Epithelial cell of proximal tubule (primary cell): ENCODE results near the gene FAM81A. TPM values are rescaled to one million over a fixed set of nuclear protein-coding genes. Genes with fewer than 3 reads are reported as not detected.

Experiments used
- DNase-seq: peaks from one replicate; pipeline ENCODE4 v3.0.0-alpha.2; 2011; ENCODE audit warnings: low read depth
- H3K4me3 ChIP-seq: 2 replicates; pipeline ENCODE4 v1.5.1; 2011; ENCODE audit warnings: low read depth, mild to moderate bottlenecking, low read length
- CTCF ChIP-seq: conservative IDR thresholded peaks from 2 replicates; pipeline ENCODE4 v1.5.1; 2012; ENCODE audit warnings: low read depth, mild to moderate bottlenecking, low read length
- total RNA-seq: library from RNA; depleted of rRNA; stranded (reverse); fragments of >200 nt; gene quantifications from 2 replicates; pipeline ENCODE4 v1.2.3, GENCODE V29; 2015

Gene FAM81A
- total RNA-seq, 1 donor from 2014 or later, result 5.2 TPM

- no peak for TF ChIP-seq CTCF
- H3K4me3 ChIP-seq, result no peak overlapping the region
- DNase-seq, result no peak
Measured at GRCh38 chr15:59562448-59563186, 124.6 kb downstream of the FAM81A start.

- no peak for TF ChIP-seq CTCF
- no peak overlapping the region for H3K4me3 ChIP-seq
- DNase-seq, result no peak
Measured at GRCh38 chr15:59565299-59565698, 127.3 kb downstream of the FAM81A start.

GRCh38 chr15:59567324-59567723 lies 129.3 kb downstream of the FAM81A start:
- no peak overlapping the region for H3K4me3 ChIP-seq
- no peak for TF ChIP-seq CTCF
- DNase-seq, result no peak

GRCh38 chr15:59569477-59569876 lies 131.5 kb downstream of the FAM81A start:
- no peak for DNase-seq
- no peak for TF ChIP-seq CTCF
- no peak overlapping the region for H3K4me3 ChIP-seq

GRCh38 chr15:59570315-59570714 lies 132.3 kb downstream of the FAM81A start:
- no peak for DNase-seq
- TF ChIP-seq CTCF, result no peak
- no peak overlapping the region for H3K4me3 ChIP-seq

GRCh38 chr15:59571606-59572005 lies 133.6 kb downstream of the FAM81A start:
- DNase-seq, result no peak
- no peak overlapping the region for H3K4me3 ChIP-seq
- no peak for TF ChIP-seq CTCF

Other genes with a start within 250 kb of the FAM81A start
- gene LDHAL6B, start 231.3 kb upstream of the FAM81A start, total RNA-seq, result not detected in 2 replicates
- 126 and 403 TPM in 2 replicates for gene MYO1E, start 65.3 kb upstream of the FAM81A start, total RNA-seq
- gene GCNT3, start 173.6 kb downstream of the FAM81A start, total RNA-seq, result 8.5 and 13.2 TPM in 2 replicates
- 67.9 and 80.9 TPM in 2 replicates for gene GTF2A2, start 219.3 kb downstream of the FAM81A start, total RNA-seq